EL (cell line): Measurements from ENCODE around the gene FAF2.
"Not testable (repeated sequence)": the region's sequence is repeated elsewhere in the genome, so short reads cannot be mapped to it uniquely, and the experiment has no call there.

Experiments used
- DNase-seq: peaks from one replicate; pipeline ENCODE4 v3.0.0-alpha.2; 2016

FAF2 gene

GRCh38 chr5:176420086-176420485, 28.1 kb upstream of the FAF2 start:
- no peak for DNase-seq

GRCh38 chr5:176420972-176421544, 27.1 kb upstream of the FAF2 start:
- no peak for DNase-seq

GRCh38 chr5:176424181-176424580, 24.0 kb upstream of the FAF2 start:
- no peak for DNase-seq

GRCh38 chr5:176425138-176425537, 23.0 kb upstream of the FAF2 start:
- DNase-seq, result no peak

- DNase-seq, result no peak
Measured at GRCh38 chr5:176425791-176426190, 22.4 kb upstream of the FAF2 start.

GRCh38 chr5:176426876-176427275, 21.3 kb upstream of the FAF2 start:
- no peak for DNase-seq

- peak; percentile 37 for DNase-seq
Measured at GRCh38 chr5:176427971-176428370, 20.2 kb upstream of the FAF2 start.

GRCh38 chr5:176429972-176430371, 18.2 kb upstream of the FAF2 start:
- DNase-seq, result no peak

GRCh38 chr5:176432707-176433106, 15.5 kb upstream of the FAF2 start:
- DNase-seq, result no peak

GRCh38 chr5:176436656-176437055, 11.5 kb upstream of the FAF2 start:
- peak; percentile 39 for DNase-seq

GRCh38 chr5:176438959-176439757, 9.0 kb upstream of the FAF2 start:
- DNase-seq, result peak; percentile 85

- DNase-seq, result no peak
Measured at GRCh38 chr5:176440927-176441706, 7.1 kb upstream of the FAF2 start.

GRCh38 chr5:176441921-176442323, 6.3 kb upstream of the FAF2 start:
- DNase-seq, result peak; percentile 45

- DNase-seq, result not testable (repeated sequence)
Measured at GRCh38 chr5:176442911-176443310, 5.3 kb upstream of the FAF2 start.

- DNase-seq, result no peak
Measured at GRCh38 chr5:176444742-176445141, 3.4 kb upstream of the FAF2 start.

- DNase-seq, result no peak
Measured at GRCh38 chr5:176446028-176446665, 2.0 kb upstream of the FAF2 start.

- peak; percentile 5 for DNase-seq
Measured at GRCh38 chr5:176446884-176447590, 1.1 kb upstream of the FAF2 start.

GRCh38 chr5:176447591-176447977, 601 bp upstream of the FAF2 start:
- DNase-seq, result no peak

- no peak for DNase-seq
Measured at GRCh38 chr5:176450077-176450476, 1.9 kb downstream of the FAF2 start.

- no peak for DNase-seq
Measured at GRCh38 chr5:176454724-176455394, 6.7 kb downstream of the FAF2 start.

GRCh38 chr5:176458904-176459561, 10.8 kb downstream of the FAF2 start:
- DNase-seq, result no peak

GRCh38 chr5:176461349-176461748, 13.2 kb downstream of the FAF2 start:
- no peak for DNase-seq
